ENCODE data around the gene ARFGAP1.

ARFGAP1 gene

GRCh38 chr20:63288581-63289251 lies 16.1 kb downstream of the ARFGAP1 start:
- no peaks in the 10 kb centered on the region for H3K9me3 ChIP-seq (ENCODE audit: control insufficient read depth, insufficient read depth, low read length)
- H3K4me1 ChIP-seq (ENCODE audit: control insufficient read depth, low read length), result peaks cover 16% of the 10 kb centered on the region
- TF ChIP-seq EZH2phosphoT487 (IDR thresholded peaks at IDR 0.05; ENCODE audit: borderline replicate concordance, low read length), result no peak
- TF ChIP-seq, protein P1, sequence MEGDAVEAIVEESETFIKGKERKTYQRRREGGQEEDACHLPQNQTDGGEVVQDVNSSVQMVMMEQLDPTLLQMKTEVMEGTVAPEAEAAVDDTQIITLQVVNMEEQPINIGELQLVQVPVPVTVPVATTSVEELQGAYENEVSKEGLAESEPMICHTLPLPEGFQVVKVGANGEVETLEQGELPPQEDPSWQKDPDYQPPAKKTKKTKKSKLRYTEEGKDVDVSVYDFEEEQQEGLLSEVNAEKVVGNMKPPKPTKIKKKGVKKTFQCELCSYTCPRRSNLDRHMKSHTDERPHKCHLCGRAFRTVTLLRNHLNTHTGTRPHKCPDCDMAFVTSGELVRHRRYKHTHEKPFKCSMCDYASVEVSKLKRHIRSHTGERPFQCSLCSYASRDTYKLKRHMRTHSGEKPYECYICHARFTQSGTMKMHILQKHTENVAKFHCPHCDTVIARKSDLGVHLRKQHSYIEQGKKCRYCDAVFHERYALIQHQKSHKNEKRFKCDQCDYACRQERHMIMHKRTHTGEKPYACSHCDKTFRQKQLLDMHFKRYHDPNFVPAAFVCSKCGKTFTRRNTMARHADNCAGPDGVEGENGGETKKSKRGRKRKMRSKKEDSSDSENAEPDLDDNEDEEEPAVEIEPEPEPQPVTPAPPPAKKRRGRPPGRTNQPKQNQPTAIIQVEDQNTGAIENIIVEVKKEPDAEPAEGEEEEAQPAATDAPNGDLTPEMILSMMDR (IDR thresholded peaks at IDR 0.05; ENCODE audit: low read depth, low read length, poor library complexity, severe bottlenecking), result no peak
- peaks cover 3% of the 10 kb centered on the region; the same call in 1 of the 2 replicates for H3K79me2 ChIP-seq (ENCODE audit: control insufficient read depth, low read length)
- no peaks in the 10 kb centered on the region for H3K27me3 ChIP-seq (ENCODE audit: control insufficient read depth, low read length)
- H3K4me3 ChIP-seq (ENCODE audit: low read length), result no peak overlapping the region
- no peaks in the 10 kb centered on the region for H3K9me2 ChIP-seq (replicated peaks; ENCODE audit: control insufficient read depth, low read length)
- H4K20me1 ChIP-seq (ENCODE audit: control insufficient read depth, insufficient read depth, low read depth, low read length), result no peaks in the 10 kb centered on the region
- H3K4me2 ChIP-seq (ENCODE audit: low read length), result no peak overlapping the region
- no peak overlapping the region for H3K27ac ChIP-seq (ENCODE audit: low read depth, low read length)
- H3F3A ChIP-seq (ENCODE audit: control insufficient read depth, insufficient read depth), result no peaks in the 10 kb centered on the region
- peaks cover 16% of the 10 kb centered on the region; the same call in 1 of the 2 replicates for H3K36me3 ChIP-seq (ENCODE audit: control insufficient read depth, low read length)

DNA sequence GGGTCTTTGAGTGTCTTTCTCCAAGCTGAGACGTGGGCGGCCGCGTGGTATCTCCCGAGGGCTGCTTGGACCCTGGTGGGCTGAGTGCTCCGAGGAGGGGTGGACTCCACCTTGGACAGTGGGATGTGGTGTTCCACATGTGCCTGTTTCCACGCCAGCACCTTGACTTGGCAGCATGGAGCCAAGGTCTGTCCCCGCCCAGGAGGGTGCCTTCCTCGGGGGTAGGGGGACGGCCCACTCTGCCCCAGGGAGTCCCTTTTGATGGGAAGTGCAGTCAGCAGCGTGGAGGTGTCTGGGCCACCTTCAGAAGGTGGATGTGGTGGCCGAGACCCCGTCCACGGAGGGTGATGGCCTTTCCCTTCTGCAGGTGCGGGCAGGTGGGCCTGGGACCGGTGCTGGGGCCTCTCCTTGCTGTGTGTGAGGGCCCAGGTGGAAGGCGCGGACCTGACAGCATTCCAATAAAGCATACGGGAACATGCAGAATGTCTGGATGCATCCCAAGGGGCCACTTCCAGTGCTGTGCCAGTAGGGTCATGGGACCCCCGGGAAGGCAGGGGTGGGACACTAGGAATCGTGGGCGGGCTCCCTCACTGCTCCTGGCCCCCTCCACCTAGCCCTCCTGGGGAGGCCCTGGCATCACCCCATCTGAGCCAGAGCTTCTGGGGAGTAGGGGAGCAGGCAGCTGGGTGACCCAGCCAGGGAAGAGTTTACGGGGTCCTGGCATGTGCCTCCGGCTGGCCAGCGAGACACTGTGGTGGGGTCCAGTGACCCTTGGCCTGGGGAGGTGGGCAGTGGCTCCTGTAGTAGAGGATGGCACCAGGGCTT lies 16.9 kb downstream of the ARFGAP1 start:
- no peaks in the 10 kb centered on the region for H3F3A ChIP-seq (ENCODE audit: control insufficient read depth, insufficient read depth)
- TF ChIP-seq, protein P1 (IDR thresholded peaks at IDR 0.05; ENCODE audit: low read depth, low read length, poor library complexity, severe bottlenecking), result no peak
- TF ChIP-seq EZH2phosphoT487 (IDR thresholded peaks at IDR 0.05; ENCODE audit: borderline replicate concordance, low read length), result no peak
- H3K4me2 ChIP-seq (ENCODE audit: low read length), result no peak overlapping the region
- peaks cover 2% of the 10 kb centered on the region; the same call in 1 of the 2 replicates for H3K79me2 ChIP-seq (ENCODE audit: control insufficient read depth, low read length)
- H4K20me1 ChIP-seq (ENCODE audit: control insufficient read depth, insufficient read depth, low read depth, low read length), result no peaks in the 10 kb centered on the region
- no peaks in the 10 kb centered on the region for H3K9me3 ChIP-seq (ENCODE audit: control insufficient read depth, insufficient read depth, low read length)
- no peaks in the 10 kb centered on the region for H3K27me3 ChIP-seq (ENCODE audit: control insufficient read depth, low read length)
- peaks cover 8% of the 10 kb centered on the region for H3K4me1 ChIP-seq (ENCODE audit: control insufficient read depth, low read length)
- H3K9me2 ChIP-seq (replicated peaks; ENCODE audit: control insufficient read depth, low read length), result no peaks in the 10 kb centered on the region
- no peak overlapping the region for H3K4me3 ChIP-seq (ENCODE audit: low read length)
- peaks cover 16% of the 10 kb centered on the region; the same call in 1 of the 2 replicates for H3K36me3 ChIP-seq (ENCODE audit: control insufficient read depth, low read length)
- H3K27ac ChIP-seq (ENCODE audit: low read depth, low read length), result no peak overlapping the region

GRCh38 chr20:63290136-63290676 lies 17.6 kb downstream of the ARFGAP1 start:
- Histone ChIP-seq H3K27ac (ENCODE audit: low read depth, low read length) (no peak overlapping the region), H3K27me3 (ENCODE audit: control insufficient read depth, low read length) (no peaks in the 10 kb centered on the region), H3F3A (ENCODE audit: control insufficient read depth, insufficient read depth) (no peaks in the 10 kb centered on the region), H3K4me3 (ENCODE audit: low read length) (no peak overlapping the region), H3K9me2 (replicated peaks; ENCODE audit: control insufficient read depth, low read length) (no peaks in the 10 kb centered on the region), H3K9me3 (ENCODE audit: control insufficient read depth, insufficient read depth, low read length) (no peaks in the 10 kb centered on the region), H3K4me1 (ENCODE audit: control insufficient read depth, low read length) (peaks cover 3% of the 10 kb centered on the region; the same call in 1 of the 2 replicates), H3K36me3 (ENCODE audit: control insufficient read depth, low read length) (peaks cover 15% of the 10 kb centered on the region; the same call in 1 of the 2 replicates), H3K79me2 (ENCODE audit: control insufficient read depth, low read length) (no peaks in the 10 kb centered on the region), H4K20me1 (ENCODE audit: control insufficient read depth, insufficient read depth, low read depth, low read length) (no peaks in the 10 kb centered on the region), H3K4me2 (ENCODE audit: low read length) (no peak overlapping the region)
- TF ChIP-seq EZH2phosphoT487 (IDR thresholded peaks at IDR 0.05; ENCODE audit: borderline replicate concordance, low read length), result no peak
- TF ChIP-seq, protein P1 (IDR thresholded peaks at IDR 0.05; ENCODE audit: low read depth, low read length, poor library complexity, severe bottlenecking), result no peak

Data from DOHH2 (cell line).